Adrenal gland (tissue), 5 donors: ENCODE results near the gene SOX2.

Source experiments
- POLR2A ChIP-seq, 2 donors: fragments of 450-650 bp; IDR thresholded peaks; one replicate each; pipeline ENCODE4 v1.6.1; 2017; ENCODE audit warnings: antibody characterized with exemption in 2 of 2, mild to moderate bottlenecking in 2 of 2, moderate library complexity in 1 of 2
- TF ChIP-seq, protein P1 (sequence below), 6 experiments: fragments of 450-650 bp in 4 of 6; fragments of 200-600 bp in 2 of 6; sonication (generic) in 1 of 6; IDR thresholded peaks; 1 replicate in 5 of 6; 2 replicates in 1 of 6; pipeline versions ENCODE4 v1.5.1 to v1.8.0; 2016 to 2021; ENCODE audit warnings: antibody characterized with exemption in 6 of 6, mild to moderate bottlenecking in 2 of 6, moderate library complexity in 1 of 6
- donor health status: DM: no; HTN: no; CAD: no.

DNA sequence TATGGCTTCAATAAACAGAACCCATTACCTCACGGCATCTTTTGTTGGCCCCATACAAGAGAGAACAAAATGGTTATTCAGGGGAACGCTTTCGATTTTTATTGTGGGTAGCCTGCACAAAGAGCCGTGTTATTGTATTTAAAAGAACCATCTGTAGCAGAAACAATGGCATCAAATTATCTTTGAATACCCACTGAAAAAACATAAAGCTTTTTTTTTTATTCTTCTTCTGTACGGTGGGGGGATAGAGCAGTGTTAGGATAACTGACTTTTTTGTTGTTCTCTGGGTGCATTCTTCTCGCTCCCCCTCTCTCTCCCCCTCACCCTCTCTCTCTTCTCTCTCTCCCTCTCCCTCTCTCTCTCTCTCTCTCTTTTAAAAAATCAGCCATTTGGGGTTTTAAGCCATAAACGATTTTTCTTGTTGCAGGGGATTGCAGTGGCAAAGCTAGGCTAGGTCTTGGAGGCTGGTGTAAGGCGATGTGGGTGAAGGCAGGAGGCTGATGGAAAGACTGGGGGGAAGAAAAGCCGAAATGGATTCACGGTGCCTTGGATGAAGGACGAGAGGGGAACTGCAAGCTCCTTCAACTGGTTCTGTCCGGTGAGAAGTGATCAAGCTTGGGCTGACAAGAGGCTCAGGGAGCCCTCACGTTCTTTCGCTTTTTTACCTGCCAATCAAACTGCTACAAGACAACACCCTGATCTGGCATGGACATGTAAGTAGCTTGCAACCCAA, 12.4 kb upstream of the SOX2 start:
- TF ChIP-seq, protein P1, sequence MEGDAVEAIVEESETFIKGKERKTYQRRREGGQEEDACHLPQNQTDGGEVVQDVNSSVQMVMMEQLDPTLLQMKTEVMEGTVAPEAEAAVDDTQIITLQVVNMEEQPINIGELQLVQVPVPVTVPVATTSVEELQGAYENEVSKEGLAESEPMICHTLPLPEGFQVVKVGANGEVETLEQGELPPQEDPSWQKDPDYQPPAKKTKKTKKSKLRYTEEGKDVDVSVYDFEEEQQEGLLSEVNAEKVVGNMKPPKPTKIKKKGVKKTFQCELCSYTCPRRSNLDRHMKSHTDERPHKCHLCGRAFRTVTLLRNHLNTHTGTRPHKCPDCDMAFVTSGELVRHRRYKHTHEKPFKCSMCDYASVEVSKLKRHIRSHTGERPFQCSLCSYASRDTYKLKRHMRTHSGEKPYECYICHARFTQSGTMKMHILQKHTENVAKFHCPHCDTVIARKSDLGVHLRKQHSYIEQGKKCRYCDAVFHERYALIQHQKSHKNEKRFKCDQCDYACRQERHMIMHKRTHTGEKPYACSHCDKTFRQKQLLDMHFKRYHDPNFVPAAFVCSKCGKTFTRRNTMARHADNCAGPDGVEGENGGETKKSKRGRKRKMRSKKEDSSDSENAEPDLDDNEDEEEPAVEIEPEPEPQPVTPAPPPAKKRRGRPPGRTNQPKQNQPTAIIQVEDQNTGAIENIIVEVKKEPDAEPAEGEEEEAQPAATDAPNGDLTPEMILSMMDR (IDR thresholded peaks at IDR 0.05), result no peak
- no peak for TF ChIP-seq POLR2A (IDR thresholded peaks at IDR 0.05)
